GM12891 (cell line): ENCODE results near the gene PRRG3.

Source experiments
- DNase-seq: peaks from one replicate; pipeline ENCODE4 v3.0.0; 2011; ENCODE audit warnings: low spot score; ENCODE audit not compliant: insufficient read length
- FAIRE-seq: peaks from 2 replicates; lab custom pipeline; 2011; peaks lifted over from hg19 to GRCh38; lab: Jason Lieb, UNC
- PAX5 ChIP-seq: IDR thresholded peaks from 2 replicates; pipeline ENCODE4 v1.6.1; 2011; ENCODE audit warnings: low read length, moderate library complexity, mild to moderate bottlenecking; ENCODE audit not compliant: insufficient read depth, severe bottlenecking
- POLR2A ChIP-seq: IDR thresholded peaks from 2 replicates; pipeline ENCODE4 v1.6.1; 2011; ENCODE audit warnings: low read depth, low read length, control low read depth
- POLR2AphosphoS5 ChIP-seq: IDR thresholded peaks from 2 replicates; pipeline ENCODE4 v1.6.1; 2011; ENCODE audit warnings: low read depth, low read length, control low read depth
- POU2F2 ChIP-seq: IDR thresholded peaks from 2 replicates; pipeline ENCODE4 v1.6.1; 2011; ENCODE audit warnings: low read depth, mild to moderate bottlenecking, control low read depth, low read length, moderate library complexity
- SPI1 ChIP-seq: IDR thresholded peaks from 2 replicates; pipeline ENCODE4 v1.6.1; 2011; ENCODE audit warnings: low read depth, low read length, control low read depth
- TAF1 ChIP-seq: IDR thresholded peaks from 2 replicates; pipeline ENCODE4 v1.6.1; 2011; ENCODE audit warnings: low read depth, low read length, control low read depth

The PRRG3 gene

GRCh38 chrX:151722241-151722846 is 27.1 kb downstream of the PRRG3 start:
- DNase-seq (no peak), FAIRE-seq (no peak)
- no peak for TF ChIP-seq POLR2A
- TF ChIP-seq PAX5, result no peak
- TF ChIP-seq TAF1, result no peak
- TF ChIP-seq POLR2AphosphoS5, result no peak
- TF ChIP-seq SPI1, result no peak
- no peak for TF ChIP-seq POU2F2

GRCh38 chrX:151723156-151723760 is 28.0 kb downstream of the PRRG3 start:
- FAIRE-seq (no peak), DNase-seq (no peak)
- TF ChIP-seq PAX5 (no peak), POU2F2 (no peak), POLR2A (no peak), TAF1 (no peak), POLR2AphosphoS5 (no peak), SPI1 (no peak)

GRCh38 chrX:151724563-151725337 is 29.5 kb downstream of the PRRG3 start:
- FAIRE-seq, result no peak
- TF ChIP-seq SPI1 (no peak), TAF1 (no peak), POLR2A (no peak), POU2F2 (no peak)

GRCh38 chrX:151725338-151725614 is 30.0 kb downstream of the PRRG3 start:
- DNase-seq, result no peak
- FAIRE-seq, result no peak
- TF ChIP-seq POU2F2 (no peak), TAF1 (no peak), PAX5 (no peak), SPI1 (no peak), POLR2AphosphoS5 (no peak), POLR2A (no peak)

More at GRCh38 chrX:151724563-151725337, 29.5 kb downstream of the PRRG3 start:
- DNase-seq, result no peak

- DNase-seq (no peak), FAIRE-seq (no peak)
- TF ChIP-seq POU2F2 (no peak), POLR2A (no peak), TAF1 (no peak), PAX5 (no peak), SPI1 (no peak), POLR2AphosphoS5 (no peak)
Measured at GRCh38 chrX:151726751-151727150, 31.5 kb downstream of the PRRG3 start.

GRCh38 chrX:151727346-151727745 is 32.1 kb downstream of the PRRG3 start:
- FAIRE-seq (no peak), DNase-seq (no peak)
- TF ChIP-seq TAF1 (no peak), POU2F2 (no peak), SPI1 (no peak), PAX5 (no peak), POLR2AphosphoS5 (no peak), POLR2A (no peak)

- FAIRE-seq (no peak), DNase-seq (no peak)
- no peak for TF ChIP-seq POU2F2
Measured at GRCh38 chrX:151729056-151729725, 33.9 kb downstream of the PRRG3 start.

GRCh38 chrX:151734446-151734845 is 39.2 kb downstream of the PRRG3 start, which contains the start of gene CNGA2:
Gene CNGA2 (plus strand): TSS chrX:151734746. CDS start chrX:151738484, 3,738 bp downstream.
- DNase-seq (no peak), FAIRE-seq (no peak)
- TF ChIP-seq PAX5 (no peak), POLR2A (no peak), TAF1 (no peak), POLR2AphosphoS5 (no peak), POU2F2 (no peak), SPI1 (no peak)

GRCh38 chrX:151735219-151735618 is 40.0 kb downstream of the PRRG3 start:
- TF ChIP-seq POLR2AphosphoS5 (no peak), POLR2A (no peak), PAX5 (no peak), SPI1 (no peak), POU2F2 (no peak), TAF1 (no peak)
- FAIRE-seq, result no peak
- no peak for DNase-seq
